ENCODE measurements around the gene S100A7. TPM values are rescaled to one million over a fixed set of nuclear protein-coding genes. Genes with fewer than 3 reads are reported as not detected.

S100A7 gene
- total and polyA plus RNA-seq, 9 of the 15 experiments (the other 6 are each of a cell fraction or from before 2014, with no cell fraction given): not detected

- TF ChIP-seq ATF7 (IDR thresholded peaks at IDR 0.05): no peak
- TF ChIP-seq ARID3A (IDR thresholded peaks at IDR 0.05; ENCODE audit: borderline replicate concordance, low read depth, low read length): no peak
- TF ChIP-seq CTBP1 (IDR thresholded peaks at IDR 0.05; ENCODE audit: borderline replicate concordance): no peak
- no peak for TF ChIP-seq HOMEZ (CRISPR knock-in tag; IDR thresholded peaks at IDR 0.05)
- no peak for TF ChIP-seq RUNX1 (IDR thresholded peaks at IDR 0.05; ENCODE audit: low read depth)
- no peak for TF ChIP-seq BCLAF1 (IDR thresholded peaks at IDR 0.05; ENCODE audit: borderline replicate concordance in 1 of 2, control insufficient read depth in 1 of 2, low read depth in 2 of 2, low read length in 1 of 2)
- TF ChIP-seq HMG20B (CRISPR knock-in tag; IDR thresholded peaks at IDR 0.05): no peak
- no peak for TF ChIP-seq AFF1 (IDR thresholded peaks at IDR 0.05; ENCODE audit: low read depth in 1 of 2, partially characterized antibody in 2 of 2)
- no peak for TF ChIP-seq ZNF717 (CRISPR knock-in tag; IDR thresholded peaks at IDR 0.05)
- TF ChIP-seq HMGN3 (IDR thresholded peaks at IDR 0.05; ENCODE audit: borderline replicate concordance, extremely low read depth, insufficient read length, low read depth, low read length): no peak
- TF ChIP-seq COPS2 (conservative IDR thresholded peaks at IDR 0.05): no peak
Observed at GRCh38 chr1:153506386-153506785, 45.9 kb upstream of the S100A7 start (continued).

Measured in K562 (cell line).